Putamen (tissue), 1 donor: Measurements from ENCODE around the gene RPUSD4.
A peak's percentile ranks its signal among the peaks of the same experiment; 100 is the strongest.
"Not testable (repeated sequence)": the region's sequence is repeated elsewhere in the genome, so short reads cannot be mapped to it uniquely, and the experiment has no call there.

Experiments used
- DNase-seq: peaks from one replicate; pipeline ENCODE4 v3.0.0-alpha.2; 2016; ENCODE audit warnings: low spot score

The RPUSD4 gene, protein sequence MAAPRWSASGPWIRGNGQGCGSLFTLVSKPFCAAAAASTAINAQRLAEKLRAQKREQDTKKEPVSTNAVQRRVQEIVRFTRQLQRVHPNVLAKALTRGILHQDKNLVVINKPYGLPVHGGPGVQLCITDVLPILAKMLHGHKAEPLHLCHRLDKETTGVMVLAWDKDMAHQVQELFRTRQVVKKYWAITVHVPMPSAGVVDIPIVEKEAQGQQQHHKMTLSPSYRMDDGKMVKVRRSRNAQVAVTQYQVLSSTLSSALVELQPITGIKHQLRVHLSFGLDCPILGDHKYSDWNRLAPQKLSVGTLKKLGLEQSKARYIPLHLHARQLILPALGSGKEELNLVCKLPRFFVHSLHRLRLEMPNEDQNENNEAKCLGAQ

DNA sequence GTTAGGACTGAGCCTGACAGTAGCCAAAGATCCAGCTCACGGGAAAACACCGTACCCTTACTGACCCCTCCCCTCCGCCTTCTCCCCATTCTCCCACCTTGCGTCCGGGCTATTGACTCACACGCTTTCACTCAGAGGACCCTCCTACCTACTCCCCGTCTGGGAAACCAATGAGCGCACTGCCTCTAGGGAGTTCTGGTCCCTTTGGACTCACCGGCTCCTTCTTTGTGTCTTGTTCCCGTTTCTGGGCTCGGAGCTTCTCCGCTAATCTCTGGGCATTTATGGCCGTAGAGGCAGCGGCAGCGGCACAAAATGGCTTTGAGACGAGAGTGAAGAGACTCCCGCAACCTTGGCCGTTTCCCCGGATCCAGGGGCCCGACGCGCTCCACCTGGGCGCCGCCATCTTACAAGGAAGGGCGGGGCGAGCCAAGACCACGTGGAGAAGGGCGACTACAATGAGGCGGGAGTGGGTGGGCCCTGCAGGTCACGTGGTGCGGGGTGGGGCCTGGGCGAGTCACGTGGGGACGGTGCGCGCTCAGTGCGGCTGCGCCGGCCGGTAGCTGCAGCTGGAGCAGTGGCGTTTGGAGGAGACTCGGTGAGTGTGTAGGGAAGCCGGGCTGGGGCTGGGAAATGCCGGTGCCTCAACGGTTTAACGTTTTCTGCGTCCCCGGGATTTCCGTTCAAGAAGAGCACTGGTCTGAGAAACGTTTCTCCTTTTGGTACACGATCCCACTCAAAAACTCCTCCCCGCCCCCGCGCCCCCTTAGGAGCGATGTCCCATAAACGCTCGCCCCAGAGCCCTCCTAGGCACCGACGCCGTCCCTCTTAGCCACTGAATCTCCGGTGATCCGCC, at the start of gene RPUSD4, which contains the start of gene FAM118B:
RPUSD4 (minus strand) TSS at position 415 of the 853 bp plus-strand sequence; CDS start at position 403, 12 bp downstream.
FAM118B (plus strand) TSS at position 547 of the 853 bp plus-strand sequence. CDS start 23,220 bp downstream, outside the sequence.
- peak; percentile 95 for DNase-seq

DNA sequence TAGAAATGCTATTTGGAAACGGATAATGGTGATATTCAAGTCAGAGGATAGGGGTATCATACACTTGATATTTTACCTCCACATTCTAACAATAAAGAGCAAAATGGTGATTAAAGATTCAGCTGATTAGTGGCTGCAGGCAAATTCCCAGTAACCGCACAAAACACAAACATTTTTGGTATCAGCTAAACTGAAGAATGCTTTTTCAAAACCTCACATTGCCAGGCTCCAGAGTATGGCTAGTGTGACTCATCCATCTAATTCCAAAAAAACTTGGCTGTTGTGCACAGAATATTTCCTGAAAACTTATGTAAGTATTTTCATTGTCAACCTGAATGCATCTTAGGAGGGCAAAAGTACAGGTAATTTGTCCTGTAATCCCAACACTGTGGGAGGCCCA, 46.3 kb upstream of the RPUSD4 start:
- no peak for DNase-seq

DNA sequence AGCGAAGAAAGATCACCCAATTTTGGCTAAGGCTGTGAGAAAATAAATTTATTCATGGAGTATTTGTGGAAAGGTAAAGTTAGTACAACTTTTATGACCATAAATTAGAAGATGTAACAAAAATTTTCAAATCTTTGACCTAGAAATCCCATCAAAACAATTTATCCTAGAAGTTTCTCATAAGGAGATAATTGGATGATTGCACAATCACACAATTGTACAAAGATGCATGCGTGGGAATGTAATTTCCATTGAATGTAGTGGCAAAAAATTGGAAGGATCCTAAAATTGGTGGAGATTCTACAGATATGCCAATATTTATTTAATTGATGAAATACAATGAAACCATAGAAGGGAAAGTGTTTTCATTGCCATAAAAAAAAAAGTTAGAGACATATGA, 45.7 kb upstream of the RPUSD4 start:
- DNase-seq, result no peak

DNA sequence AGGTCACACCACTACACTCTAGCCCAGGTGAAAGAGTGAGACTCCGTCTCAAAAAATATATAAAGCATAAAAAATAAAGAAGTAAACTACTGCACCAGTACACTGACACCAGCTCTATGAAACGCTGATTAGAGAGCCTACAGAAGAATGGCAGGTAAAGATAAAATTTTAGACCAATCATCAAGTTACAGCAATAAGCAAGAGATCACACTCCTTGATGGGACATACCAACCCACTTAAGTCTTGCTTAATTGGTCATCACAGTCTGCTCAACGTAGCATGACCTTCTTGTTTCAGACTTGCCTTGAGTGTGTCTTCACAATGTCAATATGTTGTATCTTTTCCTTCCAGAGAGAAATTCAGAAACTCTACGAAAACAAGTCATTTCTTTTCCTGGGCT, 44.8 kb upstream of the RPUSD4 start:
- no peak for DNase-seq

- DNase-seq, result not testable (repeated sequence)
Measured at GRCh38 chr11:126255507-126255906, 44.1 kb upstream of the RPUSD4 start.

DNA sequence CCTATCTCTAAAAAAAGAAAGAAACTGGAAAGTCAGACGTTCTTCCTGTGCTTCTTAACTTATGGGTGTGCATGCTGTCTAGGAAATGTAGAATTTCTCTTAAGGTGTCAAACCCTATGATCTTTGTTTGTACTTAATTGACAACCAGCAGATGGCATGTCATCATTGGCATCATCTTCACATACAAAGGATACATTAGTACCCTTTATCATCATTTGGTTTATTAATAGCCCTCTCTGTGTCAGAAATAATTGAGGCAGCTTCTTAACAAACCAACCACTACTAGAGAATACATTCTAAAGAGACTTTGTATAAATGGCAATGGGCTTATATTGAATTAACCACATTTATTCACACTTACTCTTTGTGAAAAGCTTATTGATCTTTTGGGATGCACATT, 43.4 kb upstream of the RPUSD4 start:
- DNase-seq, result no peak

DNA sequence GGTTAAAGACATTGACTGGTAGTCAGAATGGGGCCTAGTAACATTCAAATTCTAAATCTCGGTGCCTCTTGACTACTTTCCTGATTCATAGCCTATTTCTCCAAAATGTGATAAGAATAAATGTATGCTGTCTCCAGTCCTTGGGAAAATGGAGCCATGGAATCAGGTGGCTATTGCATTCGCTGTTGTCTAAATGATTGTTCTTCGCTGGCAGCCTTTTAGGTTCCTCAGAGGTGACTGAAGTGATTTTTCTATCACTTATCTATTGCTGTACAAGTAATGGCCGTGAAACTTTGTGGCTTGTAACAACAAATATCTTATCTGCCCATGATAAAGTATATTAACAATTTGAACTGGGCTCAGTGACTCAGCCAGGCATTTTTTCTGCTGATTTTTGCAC, 41.8 kb upstream of the RPUSD4 start:
- no peak for DNase-seq

DNA sequence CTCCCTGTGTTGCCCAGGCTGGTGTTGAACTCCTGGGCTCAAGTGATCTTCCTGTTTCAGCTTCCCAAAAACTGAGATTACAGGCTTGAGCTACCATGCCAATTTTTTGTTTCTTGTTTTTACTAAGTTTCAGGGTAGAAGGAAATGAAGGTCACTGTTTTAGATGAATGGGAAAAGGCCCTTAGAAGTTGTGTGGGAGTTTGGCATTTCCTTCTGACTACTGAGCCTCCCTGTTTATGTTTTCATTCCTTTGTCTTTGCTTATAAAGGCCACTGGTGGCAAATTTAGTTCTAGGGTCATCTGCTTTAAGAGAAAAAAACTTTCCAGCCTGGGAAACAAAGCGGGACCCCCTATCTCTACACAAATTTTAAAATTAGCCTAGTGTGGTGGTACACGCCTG, 35.2 kb upstream of the RPUSD4 start:
- DNase-seq, result no peak

GRCh38 chr11:126233391-126233790, 21.9 kb upstream of the RPUSD4 start:
- DNase-seq, result no peak

GRCh38 chr11:126232683-126233082, 21.2 kb upstream of the RPUSD4 start:
- DNase-seq, result no peak

- DNase-seq, result no peak
Measured at GRCh38 chr11:126231725-126232459, 20.4 kb upstream of the RPUSD4 start.

DNA sequence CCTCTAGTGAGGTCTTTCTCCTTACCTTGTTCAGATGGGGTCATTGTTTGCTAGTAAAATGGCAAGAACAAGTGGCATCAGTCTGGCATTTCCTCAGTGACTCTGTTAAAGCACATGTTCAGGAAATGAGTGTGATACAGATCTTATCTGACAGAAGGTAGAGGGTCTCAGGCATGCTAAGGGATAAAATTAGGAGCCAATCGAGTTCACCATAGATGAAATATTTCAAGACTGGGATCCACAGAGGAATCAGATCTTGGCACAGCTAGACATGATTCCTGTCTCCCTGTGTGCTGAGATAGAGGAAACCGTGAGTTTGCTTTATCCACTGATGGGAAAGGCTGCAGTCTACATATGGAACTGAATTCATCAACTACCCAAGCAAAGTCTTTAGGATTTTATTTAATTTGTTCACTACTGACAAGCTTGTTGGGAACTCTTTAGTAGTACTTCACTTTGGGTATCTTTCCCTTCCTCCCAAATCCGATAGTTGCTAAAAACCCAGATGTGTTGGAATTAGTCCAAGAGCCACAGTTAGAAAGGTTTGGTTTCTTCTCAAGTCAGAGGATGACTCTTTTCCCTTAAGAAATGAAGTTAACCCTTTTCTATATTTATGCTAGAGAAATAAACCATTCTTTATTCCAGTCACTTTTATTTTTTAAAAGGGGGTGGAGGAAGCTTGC, 18.5 kb upstream of the RPUSD4 start:
- no peak for DNase-seq

DNA sequence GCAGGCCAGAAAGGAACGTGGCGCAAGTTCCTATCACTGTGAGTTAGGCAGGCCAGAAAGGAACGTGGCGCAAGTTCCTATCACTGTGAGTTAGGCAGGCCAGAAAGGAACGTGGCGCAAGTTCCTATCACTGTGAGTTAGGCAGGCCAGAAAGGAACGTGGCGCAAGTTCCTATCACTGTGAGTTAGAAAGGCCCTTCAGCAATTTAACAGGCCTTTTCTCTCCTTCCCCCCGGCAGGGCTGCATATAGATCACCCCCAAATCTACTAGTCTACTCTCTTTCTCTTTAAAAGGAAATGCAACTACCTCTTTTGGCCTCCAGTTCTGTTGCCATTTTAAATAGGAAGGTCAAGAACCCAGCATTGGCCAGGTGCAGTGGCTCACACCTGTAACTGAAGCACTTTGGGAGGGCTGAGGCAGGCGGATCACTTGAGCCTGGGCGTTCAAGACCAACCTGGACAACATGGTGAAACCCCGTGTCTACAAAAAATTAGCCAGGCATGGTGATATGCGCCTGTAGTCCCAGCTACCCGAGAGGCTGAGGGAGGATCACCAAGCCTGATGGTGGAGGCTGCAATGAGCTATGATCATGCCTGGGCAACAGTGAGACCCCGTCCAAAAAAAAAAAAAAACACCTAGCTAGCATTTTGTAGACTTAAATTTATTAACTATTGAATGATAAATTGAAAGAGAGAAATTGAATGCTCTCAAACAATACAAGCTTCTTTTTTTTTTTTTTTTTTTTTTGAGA, 15.1 kb upstream of the RPUSD4 start:
- DNase-seq, result no peak

GRCh38 chr11:126225295-126225665, 13.8 kb upstream of the RPUSD4 start:
- no peak for DNase-seq

- no peak for DNase-seq
Measured at GRCh38 chr11:126224647-126225294, 13.3 kb upstream of the RPUSD4 start.

DNA sequence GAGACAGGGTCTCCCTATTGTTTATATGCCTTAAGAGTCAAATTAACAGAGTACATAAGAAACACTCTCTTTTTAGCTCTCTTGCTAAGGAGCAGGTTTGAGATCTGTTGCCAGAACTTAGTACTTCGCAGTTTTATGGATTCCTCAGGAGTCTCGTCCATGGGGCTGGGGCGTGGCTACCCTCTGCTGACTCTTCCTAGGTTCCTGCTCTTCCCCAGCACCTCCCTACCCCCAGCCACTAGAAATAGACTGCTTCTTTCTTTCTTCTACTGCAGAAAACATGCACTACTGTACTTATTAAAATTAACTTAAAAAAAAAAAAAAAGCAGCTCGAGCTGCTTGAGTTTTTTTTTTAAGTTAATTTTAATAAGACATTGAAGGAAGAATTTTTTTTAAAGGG, 8.1 kb upstream of the RPUSD4 start:
- DNase-seq, result no peak

DNA sequence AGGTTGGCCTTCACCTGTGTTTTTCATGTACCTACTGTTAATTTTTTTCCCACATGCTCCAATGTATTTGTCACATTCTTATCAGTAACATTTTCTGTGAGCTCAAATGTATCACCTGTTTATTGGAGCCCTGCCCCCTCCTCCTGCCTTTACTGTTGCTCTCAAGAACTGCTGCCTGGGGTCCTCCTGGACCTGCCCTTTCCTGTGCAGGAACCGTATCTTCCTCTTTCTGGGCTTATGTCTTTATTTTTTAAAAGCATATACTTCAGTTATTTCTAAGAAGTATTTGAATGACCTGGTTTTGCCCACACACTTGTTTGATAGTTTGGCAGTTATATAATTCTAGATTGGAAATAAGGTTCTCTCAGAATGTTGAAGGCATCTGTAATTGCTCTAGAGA, 6.0 kb upstream of the RPUSD4 start:
- DNase-seq, result no peak

GRCh38 chr11:126216526-126217305, 5.3 kb upstream of the RPUSD4 start:
- peak; percentile 53 for DNase-seq

DNA sequence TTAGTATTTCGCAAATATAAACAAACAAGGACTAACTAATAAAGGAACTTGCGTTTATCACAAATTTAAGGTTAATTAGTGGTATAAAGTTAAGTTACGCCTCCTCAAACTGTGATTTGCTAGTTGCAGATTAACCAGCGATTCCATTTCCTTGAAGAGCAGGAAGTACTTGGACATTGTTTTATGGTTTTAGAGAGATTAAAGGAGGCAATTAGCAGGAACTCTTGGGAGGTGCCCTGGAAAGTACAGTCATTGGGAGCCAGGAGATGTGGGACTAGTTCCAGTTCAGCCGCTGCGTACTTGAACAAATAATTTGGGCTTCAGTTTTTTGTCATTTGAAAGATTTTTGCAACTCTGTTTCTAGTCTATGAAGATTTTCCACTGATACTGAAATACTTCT, 3.4 kb upstream of the RPUSD4 start:
- DNase-seq, result no peak

GRCh38 chr11:126214441-126214840, 3.0 kb upstream of the RPUSD4 start:
- no peak for DNase-seq
